KOPT-K1 (cell line): ENCODE results near the gene CPTP.

Source experiments
- H3K27ac ChIP-seq: fragments of 200-600 bp; sonication (generic); 2 replicates; pipeline ENCODE4 v1.5.1; 2016; ENCODE audit warnings: antibody characterized with exemption, mild to moderate bottlenecking, low read depth, low read length; ENCODE audit not compliant: poor library complexity, severe bottlenecking
- H3K36me3 ChIP-seq: fragments of 200-600 bp; sonication (generic); 2 replicates; pipeline ENCODE4 v1.5.1; 2017; ENCODE audit warnings: antibody characterized with exemption, mild to moderate bottlenecking, low read length, moderate library complexity; ENCODE audit not compliant: insufficient read depth
- H3K9me3 ChIP-seq: fragments of 200-600 bp; sonication (generic); 2 replicates; pipeline ENCODE4 v1.5.1; 2017; ENCODE audit warnings: antibody characterized with exemption, low read length, mild to moderate bottlenecking; ENCODE audit not compliant: insufficient read depth, poor library complexity, severe bottlenecking

CPTP gene

GRCh38 chr1:1374929-1375662 is 50.5 kb downstream of the CPTP start, which contains the start of gene AURKAIP1:
TSS of gene AURKAIP1 (minus strand) at chr1:1375207. CDS start at chr1:1374756, 451 bp downstream.
- Histone ChIP-seq H3K27ac (peak within 1 kb of the TSS; percentile 83), H3K9me3 (no peaks in the 10 kb centered on the region), H3K36me3 (peaks cover 14% of the 10 kb centered on the region; the same call in 1 of the 2 replicates)

GRCh38 chr1:1376551-1377226 is 52.1 kb downstream of the CPTP start:
- no peaks in the 10 kb centered on the region for H3K9me3 ChIP-seq
- peak overlapping the region; percentile 83 for H3K27ac ChIP-seq

GRCh38 chr1:1377540-1378205 is 53.1 kb downstream of the CPTP start:
- Histone ChIP-seq H3K9me3 (no peaks in the 10 kb centered on the region), H3K27ac (no peak overlapping the region), H3K36me3 (peaks cover 28% of the 10 kb centered on the region; the same call in 1 of the 2 replicates)

More at GRCh38 chr1:1376551-1377226, 52.1 kb downstream of the CPTP start:
- H3K36me3 ChIP-seq = peaks cover 30% of the 10 kb centered on the region; the same call in 1 of the 2 replicates
